ENCODE results near the gene ADRA1B.

The ADRA1B gene

GRCh38 chr5:159901772-159902171 is 14.5 kb upstream of the ADRA1B start:
- Histone ChIP-seq H3K9me3 (ENCODE audit: control insufficient read depth, low read length) (no peaks in the 10 kb centered on the region), H3K4me3 (ENCODE audit: insufficient read depth, low read depth, low read length) (no peak overlapping the region), H3K27ac (ENCODE audit: insufficient read depth, low read depth, low read length, poor library complexity, severe bottlenecking) (no peak overlapping the region), H3K4me1 (ENCODE audit: control insufficient read depth, insufficient read depth, low read length) (peaks cover 4% of the 10 kb centered on the region), H3K36me3 (ENCODE audit: control insufficient read depth, insufficient read depth, low read length) (no peaks in the 10 kb centered on the region), H3K27me3 (ENCODE audit: control insufficient read depth, insufficient read depth, low read length, poor library complexity, severe bottlenecking) (no peaks in the 10 kb centered on the region)

- no peak overlapping the region for H3K27ac ChIP-seq (ENCODE audit: insufficient read depth, low read depth, low read length, poor library complexity, severe bottlenecking)
These were observed 13.7 kb upstream of the ADRA1B start for GRCh38 chr5:159902444-159903121.

GRCh38 chr5:159903131-159903530 is 13.2 kb upstream of the ADRA1B start:
- Histone ChIP-seq H3K4me3 (ENCODE audit: insufficient read depth, low read depth, low read length) (no peak overlapping the region), H3K4me1 (ENCODE audit: control insufficient read depth, insufficient read depth, low read length) (peaks cover 10% of the 10 kb centered on the region), H3K27ac (ENCODE audit: insufficient read depth, low read depth, low read length, poor library complexity, severe bottlenecking) (no peak overlapping the region), H3K36me3 (ENCODE audit: control insufficient read depth, insufficient read depth, low read length) (no peaks in the 10 kb centered on the region), H3K9me3 (ENCODE audit: control insufficient read depth, low read length) (no peaks in the 10 kb centered on the region), H3K27me3 (ENCODE audit: control insufficient read depth, insufficient read depth, low read length, poor library complexity, severe bottlenecking) (no peaks in the 10 kb centered on the region)
- 100% methylated on average over 1 of the region's 1 CpG for WGBS, 2 experiments

More at GRCh38 chr5:159902444-159903121, 13.7 kb upstream of the ADRA1B start:
- Histone ChIP-seq H3K36me3 (ENCODE audit: control insufficient read depth, insufficient read depth, low read length) (no peaks in the 10 kb centered on the region), H3K9me3 (ENCODE audit: control insufficient read depth, low read length) (no peaks in the 10 kb centered on the region), H3K4me3 (ENCODE audit: insufficient read depth, low read depth, low read length) (no peak overlapping the region), H3K27me3 (ENCODE audit: control insufficient read depth, insufficient read depth, low read length, poor library complexity, severe bottlenecking) (no peaks in the 10 kb centered on the region), H3K4me1 (ENCODE audit: control insufficient read depth, insufficient read depth, low read length) (peaks cover 4% of the 10 kb centered on the region)
- 80 to 92% methylated on average over 8 of the region's 8 CpGs for WGBS, 2 experiments

GRCh38 chr5:159904874-159905273 is 11.4 kb upstream of the ADRA1B start:
- Histone ChIP-seq H3K27me3 (ENCODE audit: control insufficient read depth, insufficient read depth, low read length, poor library complexity, severe bottlenecking) (no peaks in the 10 kb centered on the region), H3K27ac (ENCODE audit: insufficient read depth, low read depth, low read length, poor library complexity, severe bottlenecking) (no peak overlapping the region), H3K4me1 (ENCODE audit: control insufficient read depth, insufficient read depth, low read length) (peaks cover 15% of the 10 kb centered on the region), H3K36me3 (ENCODE audit: control insufficient read depth, insufficient read depth, low read length) (no peaks in the 10 kb centered on the region), H3K4me3 (ENCODE audit: insufficient read depth, low read depth, low read length) (no peak overlapping the region), H3K9me3 (ENCODE audit: control insufficient read depth, low read length) (no peaks in the 10 kb centered on the region)
- WGBS, 2 experiments, result 80 to 100% methylated on average over 1 of the region's 1 CpG

GRCh38 chr5:159905496-159905895 is 10.8 kb upstream of the ADRA1B start:
- Histone ChIP-seq H3K27ac (ENCODE audit: insufficient read depth, low read depth, low read length, poor library complexity, severe bottlenecking) (no peak overlapping the region), H3K27me3 (ENCODE audit: control insufficient read depth, insufficient read depth, low read length, poor library complexity, severe bottlenecking) (no peaks in the 10 kb centered on the region), H3K9me3 (ENCODE audit: control insufficient read depth, low read length) (no peaks in the 10 kb centered on the region), H3K4me1 (ENCODE audit: control insufficient read depth, insufficient read depth, low read length) (peaks cover 15% of the 10 kb centered on the region), H3K36me3 (ENCODE audit: control insufficient read depth, insufficient read depth, low read length) (no peaks in the 10 kb centered on the region), H3K4me3 (ENCODE audit: insufficient read depth, low read depth, low read length) (no peak overlapping the region)

- no peaks in the 10 kb centered on the region for H3K36me3 ChIP-seq (ENCODE audit: control insufficient read depth, insufficient read depth, low read length)
- 93 to 94% methylated on average over 2 of the region's 2 CpGs for WGBS, 2 experiments
These were observed 9.8 kb upstream of the ADRA1B start for GRCh38 chr5:159906463-159906862.

GRCh38 chr5:159906943-159907342 is 9.3 kb upstream of the ADRA1B start:
- Histone ChIP-seq H3K36me3 (ENCODE audit: control insufficient read depth, insufficient read depth, low read length) (no peaks in the 10 kb centered on the region), H3K4me3 (ENCODE audit: insufficient read depth, low read depth, low read length) (no peak overlapping the region), H3K4me1 (ENCODE audit: control insufficient read depth, insufficient read depth, low read length) (peaks cover 19% of the 10 kb centered on the region), H3K27me3 (ENCODE audit: control insufficient read depth, insufficient read depth, low read length, poor library complexity, severe bottlenecking) (no peaks in the 10 kb centered on the region), H3K27ac (ENCODE audit: insufficient read depth, low read depth, low read length, poor library complexity, severe bottlenecking) (no peak overlapping the region), H3K9me3 (ENCODE audit: control insufficient read depth, low read length) (no peaks in the 10 kb centered on the region)
- WGBS, 2 experiments, result 87 to 89% methylated on average over 3 of the region's 3 CpGs

More at GRCh38 chr5:159906463-159906862, 9.8 kb upstream of the ADRA1B start:
- Histone ChIP-seq H3K27me3 (ENCODE audit: control insufficient read depth, insufficient read depth, low read length, poor library complexity, severe bottlenecking) (no peaks in the 10 kb centered on the region), H3K9me3 (ENCODE audit: control insufficient read depth, low read length) (no peaks in the 10 kb centered on the region), H3K4me3 (ENCODE audit: insufficient read depth, low read depth, low read length) (no peak overlapping the region), H3K27ac (ENCODE audit: insufficient read depth, low read depth, low read length, poor library complexity, severe bottlenecking) (no peak overlapping the region), H3K4me1 (ENCODE audit: control insufficient read depth, insufficient read depth, low read length) (peaks cover 19% of the 10 kb centered on the region)

GRCh38 chr5:159907689-159908590 is 8.3 kb upstream of the ADRA1B start:
- WGBS, 2 experiments, result 71% methylated on average over 7 of the region's 7 CpGs
- Histone ChIP-seq H3K27me3 (ENCODE audit: control insufficient read depth, insufficient read depth, low read length, poor library complexity, severe bottlenecking) (no peaks in the 10 kb centered on the region), H3K4me1 (ENCODE audit: control insufficient read depth, insufficient read depth, low read length) (peaks cover 19% of the 10 kb centered on the region), H3K4me3 (ENCODE audit: insufficient read depth, low read depth, low read length) (no peak overlapping the region), H3K9me3 (ENCODE audit: control insufficient read depth, low read length) (no peaks in the 10 kb centered on the region), H3K36me3 (ENCODE audit: control insufficient read depth, insufficient read depth, low read length) (no peaks in the 10 kb centered on the region), H3K27ac (ENCODE audit: insufficient read depth, low read depth, low read length, poor library complexity, severe bottlenecking) (no peak overlapping the region)

GRCh38 chr5:159908591-159908940 is 7.7 kb upstream of the ADRA1B start:
- Histone ChIP-seq H3K27ac (ENCODE audit: insufficient read depth, low read depth, low read length, poor library complexity, severe bottlenecking) (no peak overlapping the region), H3K27me3 (ENCODE audit: control insufficient read depth, insufficient read depth, low read length, poor library complexity, severe bottlenecking) (no peaks in the 10 kb centered on the region), H3K9me3 (ENCODE audit: control insufficient read depth, low read length) (no peaks in the 10 kb centered on the region), H3K36me3 (ENCODE audit: control insufficient read depth, insufficient read depth, low read length) (no peaks in the 10 kb centered on the region), H3K4me3 (ENCODE audit: insufficient read depth, low read depth, low read length) (no peak overlapping the region), H3K4me1 (ENCODE audit: control insufficient read depth, insufficient read depth, low read length) (peaks cover 19% of the 10 kb centered on the region)
- WGBS, 2 experiments, result 88 to 92% methylated on average over 5 of the region's 5 CpGs

- Histone ChIP-seq H3K4me1 (ENCODE audit: control insufficient read depth, insufficient read depth, low read length) (peaks cover 19% of the 10 kb centered on the region), H3K36me3 (ENCODE audit: control insufficient read depth, insufficient read depth, low read length) (no peaks in the 10 kb centered on the region), H3K27me3 (ENCODE audit: control insufficient read depth, insufficient read depth, low read length, poor library complexity, severe bottlenecking) (no peaks in the 10 kb centered on the region), H3K27ac (ENCODE audit: insufficient read depth, low read depth, low read length, poor library complexity, severe bottlenecking) (no peak overlapping the region), H3K4me3 (ENCODE audit: insufficient read depth, low read depth, low read length) (no peak overlapping the region), H3K9me3 (ENCODE audit: control insufficient read depth, low read length) (no peaks in the 10 kb centered on the region)
- 87 to 89% methylated on average over 3 of the region's 3 CpGs for WGBS, 2 experiments
These were observed 7.2 kb upstream of the ADRA1B start for GRCh38 chr5:159909126-159909525.
